ENCODE results near the gene TSPAN14.

Gene TSPAN14

GRCh38 chr10:80487791-80488538, 33.9 kb downstream of the TSPAN14 start:
- H3K4me3 ChIP-seq (ENCODE audit: low read length): no peak overlapping the region
- TF ChIP-seq CTCF (IDR thresholded peaks at IDR 0.05; ENCODE audit: insufficient read depth, low read depth, low read length, missing control alignments): no peak
- DNase-seq (ENCODE audit: low read depth): no peak

- no peak overlapping the region for H3K4me3 ChIP-seq (ENCODE audit: low read length)
- DNase-seq (ENCODE audit: low read depth): peak; percentile 78
- no peak for TF ChIP-seq CTCF (IDR thresholded peaks at IDR 0.05; ENCODE audit: insufficient read depth, low read depth, low read length, missing control alignments)
These were observed 34.5 kb downstream of the TSPAN14 start for GRCh38 chr10:80488539-80489066.

- TF ChIP-seq CTCF (IDR thresholded peaks at IDR 0.05; ENCODE audit: insufficient read depth, low read depth, low read length, missing control alignments): no peak
- H3K4me3 ChIP-seq (ENCODE audit: low read length): no peak overlapping the region
- DNase-seq (ENCODE audit: low read depth): no peak
These were observed 35.4 kb downstream of the TSPAN14 start for GRCh38 chr10:80489371-80490112.

GRCh38 chr10:80491251-80492102, 37.4 kb downstream of the TSPAN14 start:
- DNase-seq (ENCODE audit: low read depth): no peak
- H3K4me3 ChIP-seq (ENCODE audit: low read length): no peak overlapping the region
- TF ChIP-seq CTCF (IDR thresholded peaks at IDR 0.05; ENCODE audit: insufficient read depth, low read depth, low read length, missing control alignments): no peak

GRCh38 chr10:80492848-80493521, 38.9 kb downstream of the TSPAN14 start:
- TF ChIP-seq CTCF (IDR thresholded peaks at IDR 0.05; ENCODE audit: insufficient read depth, low read depth, low read length, missing control alignments): no peak
- H3K4me3 ChIP-seq (ENCODE audit: low read length): no peak overlapping the region
- no peak for DNase-seq (ENCODE audit: low read depth)

GRCh38 chr10:80493522-80494051, 39.5 kb downstream of the TSPAN14 start:
- no peak for TF ChIP-seq CTCF (IDR thresholded peaks at IDR 0.05; ENCODE audit: insufficient read depth, low read depth, low read length, missing control alignments)
- H3K4me3 ChIP-seq (ENCODE audit: low read length): no peak overlapping the region
- DNase-seq (ENCODE audit: low read depth): no peak

Measured in epithelial cell of esophagus (primary cell).